H1 (cell line): ENCODE results near the gene DMC1. TPM values are rescaled to one million over a fixed set of nuclear protein-coding genes. Genes with fewer than 3 reads are reported as not detected.

Experiments
- CTCF ChIA-PET: fragments of 300-600 bp; sonication (Branson Sonifier 250); formaldehyde crosslinking; loops from one replicate; lab custom pipeline; 2021; ENCODE audit not compliant: partially characterized antibody; lab: Charles Lee
- POLR2A ChIA-PET: fragments of 300-600 bp; sonication (Branson Sonifier 250); formaldehyde crosslinking; loops from one replicate; lab custom pipeline; 2021; ENCODE audit warnings: inconsistent platforms; ENCODE audit not compliant: partially characterized antibody; lab: Charles Lee
- DNase-seq, 2 experiments: peaks; one replicate each; pipeline versions ENCODE4 v3.0.0 to v3.0.0-alpha.2; 2010 to 2022; ENCODE audit warnings: low spot score in 2 of 2, low read depth in 1 of 2, mixed read lengths in 1 of 2
- FAIRE-seq: peaks from 2 replicates; lab custom pipeline; 2011; peaks lifted over from hg19 to GRCh38; lab: Jason Lieb, UNC
- H2AFZ ChIP-seq: 2 replicates; pipeline ENCODE4 v1.8.1; 2012; ENCODE audit warnings: low read length, inconsistent platforms
- H2AK5ac ChIP-seq: 2 replicates; pipeline ENCODE4 v1.6.1; 2013; ENCODE audit warnings: low read depth, low read length
- H2BK120ac ChIP-seq: replicated peaks from 2 replicates; pipeline ENCODE3; 2013; ENCODE audit warnings: low read depth, low read length, inconsistent platforms
- H2BK12ac ChIP-seq: 2 replicates; pipeline ENCODE4 v1.6.1; 2013; ENCODE audit warnings: low read depth, low read length
- H2BK15ac ChIP-seq: 2 replicates; pipeline ENCODE4 v1.6.1; 2013; ENCODE audit warnings: low read length
- H2BK20ac ChIP-seq: 2 replicates; pipeline ENCODE4 v1.6.1; 2013; ENCODE audit warnings: low read length
- H2BK5ac ChIP-seq: 2 replicates; pipeline ENCODE4 v1.6.1; 2013; ENCODE audit warnings: low read depth, low read length
- H3K14ac ChIP-seq: 2 replicates; pipeline ENCODE4 v1.6.1; 2013; ENCODE audit warnings: inconsistent platforms; ENCODE audit not compliant: insufficient read length
- H3K18ac ChIP-seq: 2 replicates; pipeline ENCODE4 v1.6.1; 2013; ENCODE audit warnings: low read length; ENCODE audit errors: extremely low read depth
- H3K23ac ChIP-seq: 2 replicates; pipeline ENCODE4 v1.6.1; 2013; ENCODE audit warnings: inconsistent platforms; ENCODE audit not compliant: insufficient read length
- H3K23me2 ChIP-seq: 2 replicates; pipeline ENCODE4 v1.6.1; 2013; ENCODE audit warnings: low read depth, low read length
- H3K27ac ChIP-seq: 2 replicates; pipeline ENCODE4 v1.6.1; 2011; ENCODE audit warnings: low read depth, low read length, inconsistent platforms
- H3K27me3 ChIP-seq, 4 experiments: replicated peaks in 1 of 4; 1 replicate in 1 of 4; 2 replicates in 3 of 4; pipeline versions ENCODE4 v1.6.1 to v1.8.1; 2011 to 2013; ENCODE audit warnings: low read length in 3 of 4, mild to moderate bottlenecking in 3 of 4, inconsistent platforms in 2 of 4, mixed read lengths in 2 of 4, moderate library complexity in 1 of 4; ENCODE audit not compliant: control insufficient read depth in 3 of 4, insufficient read depth in 3 of 4; ENCODE audit errors: extremely low read depth in 1 of 4
- H3K36me3 ChIP-seq, 4 experiments: 2 replicates each; pipeline versions ENCODE4 v1.6.1 to v1.8.1; 2011 to 2013; ENCODE audit warnings: mild to moderate bottlenecking in 4 of 4, low read length in 3 of 4, moderate library complexity in 2 of 4, control low read depth in 1 of 4, inconsistent platforms in 1 of 4; ENCODE audit not compliant: insufficient read depth in 4 of 4, control insufficient read depth in 2 of 4
- H3K4ac ChIP-seq: replicated peaks from 2 replicates; pipeline ENCODE3; 2013; ENCODE audit warnings: low read length, low read depth, mixed read lengths, inconsistent platforms; ENCODE audit not compliant: insufficient read length
- H3K4me1 ChIP-seq, 4 experiments: replicated peaks in 1 of 4; 1 replicate in 1 of 4; 2 replicates in 3 of 4; pipeline versions ENCODE4 v1.6.1 to v1.8.1; 2011 to 2013; ENCODE audit warnings: low read length in 3 of 4, inconsistent platforms in 2 of 4, mixed read lengths in 1 of 4; ENCODE audit not compliant: insufficient read depth in 4 of 4, control insufficient read depth in 3 of 4
- H3K4me2 ChIP-seq, 2 experiments: 2 replicates each; pipeline versions ENCODE4 v1.6.1 to v1.8.1; 2011 to 2013; ENCODE audit warnings: low read depth in 2 of 2, low read length in 2 of 2, control low read depth in 1 of 2, inconsistent platforms in 1 of 2, mild to moderate bottlenecking in 1 of 2; ENCODE audit not compliant: insufficient read depth in 1 of 2
- H3K4me3 ChIP-seq, 4 experiments: fragments of 200-600, 300-600 bp in 1 of 4; sonication (generic), shearing (Covaris generic), sonication (Bioruptor Twin) in 1 of 4; 2 replicates each; pipeline versions ENCODE4 v1.5.1 to v1.8.1; 2011 to 2016; ENCODE audit warnings: low read length in 4 of 4, low read depth in 3 of 4, control low read depth in 2 of 4, inconsistent platforms in 2 of 4, mild to moderate bottlenecking in 2 of 4, mixed read lengths in 1 of 4, moderate library complexity in 1 of 4; ENCODE audit not compliant: insufficient read depth in 2 of 4; ENCODE audit errors: extremely low read depth in 1 of 4
- H3K56ac ChIP-seq: replicated peaks from 2 replicates; pipeline ENCODE3; 2013; ENCODE audit warnings: low read depth, mild to moderate bottlenecking, mixed read lengths, low read length, inconsistent platforms; ENCODE audit not compliant: insufficient read length
- H3K79me1 ChIP-seq: 2 replicates; pipeline ENCODE4 v1.6.1; 2013; ENCODE audit warnings: low read depth, low read length, control low read depth
- H3K79me2 ChIP-seq, 2 experiments: 2 replicates each; pipeline versions ENCODE4 v1.6.1 to v1.8.1; 2012 to 2013; ENCODE audit warnings: low read length in 2 of 2, mild to moderate bottlenecking in 2 of 2, inconsistent platforms in 1 of 2; ENCODE audit not compliant: insufficient read depth in 2 of 2, control insufficient read depth in 1 of 2
- H3K9ac ChIP-seq, 4 experiments: replicated peaks in 1 of 4; 1 replicate in 1 of 4; 2 replicates in 3 of 4; pipeline versions ENCODE4 v1.6.1 to v1.8.1; 2011 to 2013; ENCODE audit warnings: low read depth in 3 of 4, low read length in 3 of 4, control low read depth in 2 of 4, mild to moderate bottlenecking in 2 of 4, moderate library complexity in 2 of 4, inconsistent platforms in 1 of 4; ENCODE audit errors: extremely low read depth in 1 of 4
- H3K9me3 ChIP-seq, 2 experiments: 2 replicates each; pipeline versions ENCODE4 v1.6.1 to v1.8.1; 2012 to 2013; ENCODE audit warnings: mild to moderate bottlenecking in 2 of 2, moderate library complexity in 2 of 2, control low read depth in 1 of 2, inconsistent platforms in 1 of 2, low read depth in 1 of 2, low read length in 1 of 2, mixed read lengths in 1 of 2; ENCODE audit not compliant: insufficient read depth in 2 of 2
- H4K20me1 ChIP-seq, 2 experiments: replicated peaks in 1 of 2; 2 replicates each; pipeline versions ENCODE3 to v1.8.1; 2011 to 2013; ENCODE audit warnings: inconsistent platforms in 2 of 2, low read length in 2 of 2, mild to moderate bottlenecking in 1 of 2; ENCODE audit not compliant: insufficient read depth in 2 of 2, control insufficient read depth in 1 of 2
- H4K5ac ChIP-seq: 2 replicates; pipeline ENCODE4 v1.6.1; 2013; ENCODE audit warnings: low read length, low read depth, mixed read lengths, inconsistent platforms; ENCODE audit not compliant: insufficient read length
- H4K8ac ChIP-seq: 2 replicates; pipeline ENCODE4 v1.8.0; 2013; ENCODE audit warnings: mild to moderate bottlenecking, moderate library complexity, low read length, inconsistent platforms; ENCODE audit not compliant: insufficient read depth; ENCODE audit errors: extremely low read depth
- H4K91ac ChIP-seq: replicated peaks from 2 replicates; pipeline ENCODE3; 2013; ENCODE audit warnings: low read length, mixed read lengths, inconsistent platforms; ENCODE audit not compliant: insufficient read length
- NANOG ChIP-seq: IDR thresholded peaks from 2 replicates; pipeline ENCODE4 v1.6.1; 2011; ENCODE audit warnings: low read length, low read depth, mild to moderate bottlenecking, inconsistent platforms; ENCODE audit not compliant: insufficient read depth, poor library complexity, severe bottlenecking
- RNF2 ChIP-seq: fragments of 200-900, 300-1000 bp; sonication (generic); IDR thresholded peaks from 2 replicates; pipeline ENCODE4 v1.7.1; 2016; ENCODE audit warnings: borderline replicate concordance, low read depth, mild to moderate bottlenecking, antibody characterized with exemption, low read length; ENCODE audit not compliant: poor library complexity, severe bottlenecking; ENCODE audit errors: missing control alignments
- SP1 ChIP-seq: IDR thresholded peaks from 2 replicates; pipeline ENCODE4 v1.6.1; 2011; ENCODE audit warnings: low read depth, low read length
- WGBS, 2 experiments: shearing (Covaris generic) in 1 of 2; methylation state at CpG; one replicate each; pipeline versions ENCODE4 v1.1.6 to v1.1.7; 2013 to 2015; ENCODE audit warnings: low lambda C conversion rate in 2 of 2, mixed read lengths in 2 of 2, inconsistent platforms in 1 of 2, low coverage in 1 of 2, missing lambda C conversion rate in 1 of 2; ENCODE audit not compliant: insufficient replicate concordance in 2 of 2, insufficient coverage in 1 of 2, insufficient read length in 1 of 2; ENCODE audit errors: extremely low coverage in 1 of 2, missing lambda C conversion rate in 1 of 2; 5-methylcytosine and 5-hydroxymethylcytosine counted together
- polyA plus RNA-seq, 7 experiments: library from polyadenylated mRNA; depleted of rRNA in 3 of 7; stranded (reverse) in 5 of 7; unstranded in 2 of 7; fragments of >200 nt in 5 of 7; fragments of 200-250 nt in 2 of 7; gene quantifications; 1 replicate in 5 of 7; 2 replicates in 1 of 7; 4 replicates in 1 of 7; pipeline versions ENCODE4 v1.2.1 to v1.2.3, GENCODE V29; 2011 to 2013; ENCODE audit warnings: missing spikeins in 2 of 7, mixed read lengths in 2 of 7
- total RNA-seq: library from RNA; stranded (reverse); fragmentation: NEBNext Ultra II Directional; extraction: Animal tissue kit (Norgen Biotek cat#: 25700); gene quantifications from 2 replicates; pipeline ENCODE4 v1.2.1, GENCODE V29; 2021

DMC1 gene
- total and polyA plus RNA-seq, 2 of the 8 experiments (the other 6 are each of a cell fraction or from before 2014, with no cell fraction given): 3.8 to 7.2 TPM

- Histone ChIP-seq H4K20me1 (peaks cover 7 to 17% of the 10 kb centered on the region in 2 experiments), H3K56ac (no peak overlapping the region), H2BK12ac (no peak overlapping the region), H4K91ac (no peak overlapping the region), H2BK120ac (no peak overlapping the region), H3K4ac (no peak overlapping the region), H3K23me2 (peaks cover 3% of the 10 kb centered on the region; the same call in 1 of the 2 replicates), H3K4me2 (no peak overlapping the region), H3K27me3 (no peaks in the 10 kb centered on the region), H3K79me2 (peaks cover 8 to 61% of the 10 kb centered on the region in 2 experiments), H3K4me1 (peaks cover 0 to 3% (median 0%) of the 10 kb centered on the region in 4 experiments; a peak in 1 of 7 replicates), H3K23ac (no peak overlapping the region), H4K5ac (no peak overlapping the region), H3K36me3 (peaks cover 50 to 100% (median 78%) of the 10 kb centered on the region in 4 experiments), H3K9me3 (no peaks in the 10 kb centered on the region)
- DNase-seq: no peak
- FAIRE-seq: no peak
- 88% methylated on average over 3 of the region's 3 CpGs; no CpG with 5 or more reads in 1 of the 2 experiments for WGBS, 2 experiments
- POLR2A ChIA-PET: interaction anchor here (0.6 to 32.5 kb wide), 7 partner anchors 13 to 90 kb away, joined by 3 to 1102 read pairs (median 5); partner anchors contain the start of gene KDELR3
- TF ChIP-seq NANOG: no peak
- no peak for TF ChIP-seq RNF2
- TF ChIP-seq SP1: no peak
- TF ChIP-seq, all 59 proteins: peak for 0
- no peak overlapping the region for H3K18ac ChIP-seq
- 0 out of 2 replicates have a peak, but pooled peaks cover 3% of the 10 kb centered on the region for H3K79me1 ChIP-seq
- H3K14ac ChIP-seq: no peak overlapping the region
- no peak overlapping the region for H2BK15ac ChIP-seq
- no peak overlapping the region for H3K4me3 ChIP-seq
- no peak overlapping the region for H2BK5ac ChIP-seq
- no peak overlapping the region for H4K8ac ChIP-seq
- H3K9ac ChIP-seq: no peak overlapping the region
- no peak overlapping the region for H2AFZ ChIP-seq
- no peak overlapping the region for H2BK20ac ChIP-seq
- no peak overlapping the region for H2AK5ac ChIP-seq
- no peak overlapping the region for H3K27ac ChIP-seq
- CTCF ChIA-PET: interaction anchor here (0.5 to 1.0 kb wide), 3 partner anchors 12 to 25 kb away, joined by 3 to 7 read pairs (median 3); no protein-coding TSS in a partner anchor
These were observed 72.1 kb downstream of the DMC1 start for GRCh38 chr22:38497869-38498268.
